SK-N-SH (cell line): ENCODE data around the gene OR11H7. TPM values are rescaled to one million over a fixed set of nuclear protein-coding genes. Genes with fewer than 3 reads are reported as not detected.
A peak's percentile ranks its signal among the peaks of the same experiment; 100 is the strongest.
"Not testable (repeated sequence)": the region's sequence is repeated elsewhere in the genome, so short reads cannot be mapped to it uniquely, and the experiment has no call there.

Experiments
- CTCF ChIA-PET: fragments of 300-600, 350-600 bp; formaldehyde crosslinking; extraction: SDS; loops from one replicate; lab custom pipeline; 2021; lab: Yijun Ruan, JAX
- POLR2A ChIA-PET: fragments of 350-600 bp; sonication (Branson Sonifier 250); formaldehyde crosslinking; extraction: SDS; loops from one replicate; lab custom pipeline; 2020; ENCODE audit warnings: antibody characterized with exemption, inconsistent platforms; lab: Yijun Ruan, JAX
- DNase-seq: peaks from one replicate; pipeline ENCODE4 v3.0.0; 2012
- H2AFZ ChIP-seq: fragments of 200-600 bp; sonication (generic); 2 replicates; pipeline ENCODE4 v1.8.1; 2016; ENCODE audit warnings: antibody characterized with exemption, mild to moderate bottlenecking, low read depth
- H3F3A ChIP-seq: fragments of 200-600 bp; sonication (generic); replicated peaks from 2 replicates; pipeline ENCODE3; 2016; ENCODE audit warnings: antibody characterized with exemption, mild to moderate bottlenecking; ENCODE audit not compliant: insufficient read depth
- H3K27ac ChIP-seq, 2 experiments: fragments of 200-500 bp in 1 of 2; fragments of 200-600 bp in 1 of 2; sonication (Bioruptor generic) in 1 of 2; sonication (generic), shearing (Covaris generic) in 1 of 2; 2 replicates each; pipeline versions ENCODE4 v1.5.1 to v1.6.1; 2014 to 2016; ENCODE audit warnings: low read depth in 2 of 2, inconsistent platforms in 1 of 2, low read length in 1 of 2, mild to moderate bottlenecking in 1 of 2, mixed read lengths in 1 of 2
- H3K27me3 ChIP-seq: fragments of 200-600 bp; sonication (generic), shearing (Covaris generic); 2 replicates; pipeline ENCODE4 v1.6.1; 2016; ENCODE audit warnings: mixed run types; ENCODE audit not compliant: insufficient read depth
- H3K36me3 ChIP-seq, 2 experiments: fragments of 200-500 bp in 1 of 2; fragments of 200-600 bp in 1 of 2; sonication (Bioruptor generic) in 1 of 2; sonication (generic) in 1 of 2; replicated peaks in 1 of 2; 2 replicates each; pipeline versions ENCODE3 to v1.5.1; 2014 to 2016; ENCODE audit warnings: low read length in 1 of 2, mild to moderate bottlenecking in 1 of 2; ENCODE audit not compliant: insufficient read depth in 2 of 2, control insufficient read depth in 1 of 2
- H3K4me1 ChIP-seq, 2 experiments: fragments of 200-500 bp in 1 of 2; fragments of 200-600 bp in 1 of 2; sonication (Bioruptor generic) in 1 of 2; sonication (generic), shearing (Covaris generic) in 1 of 2; 2 replicates each; pipeline versions ENCODE4 v1.5.1 to v1.6.1; 2014 to 2016; ENCODE audit warnings: low read depth in 1 of 2, low read length in 1 of 2, mixed run types in 1 of 2; ENCODE audit not compliant: insufficient read depth in 2 of 2, control insufficient read depth in 1 of 2
- H3K4me2 ChIP-seq: fragments of 200-600 bp; sonication (generic), shearing (Covaris generic); 2 replicates; pipeline ENCODE4 v1.6.1; 2017; ENCODE audit warnings: mixed run types
- H3K4me3 ChIP-seq, 2 experiments: fragments of 200-500 bp in 1 of 2; fragments of 200-600 bp in 1 of 2; sonication (Bioruptor generic) in 1 of 2; sonication (generic), shearing (Covaris generic) in 1 of 2; 2 replicates each; pipeline versions ENCODE4 v1.5.1 to v1.8.1; 2014 to 2016; ENCODE audit warnings: low read depth in 2 of 2, inconsistent platforms in 1 of 2, low read length in 1 of 2, mild to moderate bottlenecking in 1 of 2, mixed read lengths in 1 of 2, moderate library complexity in 1 of 2
- H3K79me2 ChIP-seq: fragments of 200-600 bp; sonication (generic); 2 replicates; pipeline ENCODE4 v1.8.1; 2017; ENCODE audit warnings: mild to moderate bottlenecking; ENCODE audit not compliant: insufficient read depth
- H3K9ac ChIP-seq: fragments of 200-600 bp; sonication (generic); 2 replicates; pipeline ENCODE4 v1.6.1; 2017; ENCODE audit warnings: mixed run types
- H3K9me2 ChIP-seq: fragments of 200-600 bp; sonication (generic); 2 replicates; pipeline ENCODE4 v1.6.1; 2017; ENCODE audit warnings: mixed run types
- H3K9me3 ChIP-seq: fragments of 200-600 bp; sonication (generic); 2 replicates; pipeline ENCODE4 v1.6.1; 2017; ENCODE audit warnings: mixed run types, mild to moderate bottlenecking, moderate library complexity
- H4K20me1 ChIP-seq: fragments of 200-600 bp; sonication (generic); 2 replicates; pipeline ENCODE4 v1.6.1; 2017; ENCODE audit warnings: mild to moderate bottlenecking, mixed run types; ENCODE audit not compliant: insufficient read depth
- CTCF ChIP-seq: fragments of 200-600 bp; sonication (generic); IDR thresholded peaks from 2 replicates; pipeline ENCODE4 v1.6.1; 2017; ENCODE audit warnings: antibody characterized with exemption, mild to moderate bottlenecking, moderate library complexity
- EP300 ChIP-seq, 2 experiments: IDR thresholded peaks; 2 replicates each; pipeline versions ENCODE4 v1.4.0 to v1.6.1; 2012; ENCODE audit warnings: borderline replicate concordance in 1 of 2, low read depth in 1 of 2, low read length in 1 of 2
- EZH2phosphoT487 ChIP-seq: fragments of 200-600 bp; sonication (generic); IDR thresholded peaks from 2 replicates; pipeline ENCODE4 v1.6.1; 2017; ENCODE audit warnings: low read depth, mixed run types, mild to moderate bottlenecking, antibody characterized with exemption, moderate library complexity, borderline replicate concordance
- FOSL2 ChIP-seq: IDR thresholded peaks from 2 replicates; pipeline ENCODE4 v1.4.0; 2012; ENCODE audit warnings: low read depth, mild to moderate bottlenecking, moderate library complexity, borderline replicate concordance
- FOXM1 ChIP-seq: IDR thresholded peaks from 2 replicates; pipeline ENCODE4 v1.4.0; 2012; ENCODE audit warnings: low read depth, mild to moderate bottlenecking
- GABPA ChIP-seq: IDR thresholded peaks from 2 replicates; pipeline ENCODE4 v1.4.0; 2012; ENCODE audit warnings: low read depth, mild to moderate bottlenecking
- GATA2 ChIP-seq: sonication (generic); formaldehyde crosslinking; IDR thresholded peaks from 2 replicates; pipeline ENCODE4 v1.5.0; 2020; ENCODE audit warnings: mild to moderate bottlenecking, missing genetic modification reagents
- JUND ChIP-seq: IDR thresholded peaks from 2 replicates; pipeline ENCODE4 v1.4.0; 2012
- MAX ChIP-seq: IDR thresholded peaks from 2 replicates; pipeline ENCODE4 v1.4.0; 2012; ENCODE audit warnings: low read depth
- MXI1 ChIP-seq: IDR thresholded peaks from 2 replicates; pipeline ENCODE4 v1.6.1; 2012; ENCODE audit warnings: mild to moderate bottlenecking, low read depth, low read length, improper control_type of control experiment
- NFIC ChIP-seq: IDR thresholded peaks from 2 replicates; pipeline ENCODE4 v1.4.0; 2012; ENCODE audit warnings: borderline replicate concordance
- NRF1 ChIP-seq: IDR thresholded peaks from 2 replicates; pipeline ENCODE4 v1.6.1; 2012; ENCODE audit warnings: low read depth, mild to moderate bottlenecking, low read length
- PBX3 ChIP-seq: IDR thresholded peaks from 2 replicates; pipeline ENCODE4; 2012
- POLR2AphosphoS5 ChIP-seq: IDR thresholded peaks from 2 replicates; pipeline ENCODE4 v1.6.1; 2012; ENCODE audit warnings: low read depth, low read length
- RCOR1 ChIP-seq: fragments of 150-350 bp; IDR thresholded peaks from 2 replicates; pipeline ENCODE4 v1.6.1; 2017; ENCODE audit warnings: antibody characterized with exemption, low read length
- RXRA ChIP-seq: IDR thresholded peaks from 2 replicates; pipeline ENCODE4 v1.4.0; 2012; ENCODE audit warnings: low read depth, mild to moderate bottlenecking, borderline replicate concordance
- TAF1 ChIP-seq: IDR thresholded peaks from 2 replicates; pipeline ENCODE4 v1.6.1; 2012; ENCODE audit warnings: low read depth, mild to moderate bottlenecking, low read length, moderate library complexity, borderline replicate concordance
- USF2 ChIP-seq: fragments of 150-350 bp; IDR thresholded peaks from 2 replicates; pipeline ENCODE4 v1.6.1; 2017; ENCODE audit warnings: antibody characterized with exemption, low read length, low read depth, borderline replicate concordance
- WGBS: methylation state at CpG from one replicate; pipeline ENCODE4 v1.1.6; 2017; ENCODE audit warnings: low lambda C conversion rate; 5-methylcytosine and 5-hydroxymethylcytosine counted together
- polyA plus RNA-seq, 3 experiments: library from polyadenylated mRNA; depleted of rRNA; stranded (reverse); fragments of >200 nt; gene quantifications; 2 replicates each; pipeline ENCODE4 v1.2.3, GENCODE V29; 2012

The OR11H7 gene
- polyA plus RNA-seq, 1 of the 3 experiments (the other 2 are of a cell fraction) = not detected

GRCh38 chr14:20262642-20263128 is 33.9 kb downstream of the OR11H7 start:
- Histone ChIP-seq H3F3A (peaks cover 3% of the 10 kb centered on the region), H3K9ac (no peak overlapping the region), H3K4me1 (peaks cover 0 to 7% of the 10 kb centered on the region in 2 experiments; a peak in 1 of 4 replicates), H3K9me3 (no peaks in the 10 kb centered on the region), H3K4me2 (no peak overlapping the region), H3K36me3 (no peaks in the 10 kb centered on the region), H4K20me1 (no peaks in the 10 kb centered on the region), H3K27ac (0 out of 4 replicates have a peak overlapping the region, but pooled peaks of 1 of the 2 experiments have one; percentile 1), H3K9me2 (no peaks in the 10 kb centered on the region), H3K4me3 (no peak overlapping the region), H3K27me3 (no peaks in the 10 kb centered on the region), H2AFZ (peak overlapping the region; percentile 58; the same call in 1 of the 2 replicates), H3K79me2 (no peaks in the 10 kb centered on the region)
- 22% methylated on average over 3 of the region's 3 CpGs for WGBS
- no peak for TF ChIP-seq POLR2AphosphoS5
- no peak for TF ChIP-seq RCOR1
- TF ChIP-seq USF2 = no peak
- TF ChIP-seq MXI1 = no peak
- TF ChIP-seq CTCF = no peak
- no peak for TF ChIP-seq EP300 (IDR thresholded peaks at IDR 0.05; ENCODE audit: borderline replicate concordance in 1 of 2, low read depth in 1 of 2, low read length in 1 of 2)
- no peak for TF ChIP-seq FOSL2
- no peak for TF ChIP-seq NRF1
- no peak for TF ChIP-seq MAX
- no peak for TF ChIP-seq TAF1
- TF ChIP-seq RXRA = no peak
- TF ChIP-seq PBX3 = no peak
- no peak for TF ChIP-seq GATA2 (CRISPR knock-in tag)
- no peak for TF ChIP-seq GABPA
- no peak for TF ChIP-seq FOXM1
- TF ChIP-seq EZH2phosphoT487 = no peak
- no peak; the same call in 1 of the 2 replicates for TF ChIP-seq NFIC
- no peak for TF ChIP-seq JUND
- ChIA-PET CTCF (interaction anchor here (1.0 kb wide), 1 partner anchor 27 kb away, joined by 3 read pairs; no protein-coding TSS in a partner anchor), POLR2A (no interaction called here)
- DNase-seq = no peak

GRCh38 chr14:20264361-20264760 is 35.6 kb downstream of the OR11H7 start:
- DNase-seq, H3K4me1 ChIP-seq, H3F3A ChIP-seq, POLR2A ChIA-PET, H3K9me3 ChIP-seq, H3K4me2 ChIP-seq, H2AFZ ChIP-seq, H3K4me3 ChIP-seq, H4K20me1 ChIP-seq, H3K9me2 ChIP-seq, H3K9ac ChIP-seq, H3K27ac ChIP-seq, CTCF ChIA-PET, H3K27me3 ChIP-seq, H3K36me3 ChIP-seq, H3K79me2 ChIP-seq: not testable (repeated sequence)
- WGBS = 63% methylated on average over 5 of the region's 5 CpGs
